Osteocyte (in vitro differentiated cells): ENCODE results near the gene GBP1. TPM values are rescaled to one million over a fixed set of nuclear protein-coding genes. Genes with fewer than 3 reads are reported as not detected.
"Not testable (repeated sequence)": the region's sequence is repeated elsewhere in the genome, so short reads cannot be mapped to it uniquely, and the experiment has no call there.

ENCODE experiments used
- DNase-seq: peaks from one replicate; pipeline ENCODE4 v3.0.0; 2021; ENCODE audit warnings: mixed read lengths; ENCODE audit not compliant: unreplicated experiment; ENCODE audit errors: extremely low spot score
- H3K27ac Mint-ChIP-seq: one replicate; pipeline ENCODE4 v1.8.0; 2021; ENCODE audit warnings: mild to moderate bottlenecking, mixed read lengths; ENCODE audit not compliant: unreplicated experiment
- H3K27me3 Mint-ChIP-seq: one replicate; pipeline ENCODE4 v1.8.0; 2021; ENCODE audit warnings: mixed read lengths; ENCODE audit not compliant: unreplicated experiment
- H3K36me3 Mint-ChIP-seq: one replicate; pipeline ENCODE4 v1.8.0; 2021; ENCODE audit warnings: mixed read lengths; ENCODE audit not compliant: unreplicated experiment
- H3K4me1 Mint-ChIP-seq: one replicate; pipeline ENCODE4 v1.8.0; 2021; ENCODE audit warnings: mixed read lengths; ENCODE audit not compliant: unreplicated experiment
- H3K4me3 Mint-ChIP-seq: one replicate; pipeline ENCODE4 v1.8.0; 2021; ENCODE audit warnings: mild to moderate bottlenecking, moderate library complexity, mixed read lengths; ENCODE audit not compliant: unreplicated experiment
- H3K9me3 Mint-ChIP-seq: one replicate; pipeline ENCODE4 v1.8.0; 2021; ENCODE audit warnings: mixed read lengths; ENCODE audit not compliant: unreplicated experiment
- total RNA-seq: library from RNA; stranded (reverse); gene quantifications from 2 replicates; pipeline ENCODE4 v1.2.1, GENCODE V29; 2021
- TF ChIP-seq, protein P1 (sequence below): fragments of 200-600 bp; sonication (generic); IDR thresholded peaks from 2 replicates; pipeline ENCODE4 v1.5.0; 2021; ENCODE audit warnings: antibody characterized with exemption, mild to moderate bottlenecking, moderate library complexity

Gene GBP1
- total RNA-seq, 1 donor from 2014 or later = 26.3 TPM

DNA sequence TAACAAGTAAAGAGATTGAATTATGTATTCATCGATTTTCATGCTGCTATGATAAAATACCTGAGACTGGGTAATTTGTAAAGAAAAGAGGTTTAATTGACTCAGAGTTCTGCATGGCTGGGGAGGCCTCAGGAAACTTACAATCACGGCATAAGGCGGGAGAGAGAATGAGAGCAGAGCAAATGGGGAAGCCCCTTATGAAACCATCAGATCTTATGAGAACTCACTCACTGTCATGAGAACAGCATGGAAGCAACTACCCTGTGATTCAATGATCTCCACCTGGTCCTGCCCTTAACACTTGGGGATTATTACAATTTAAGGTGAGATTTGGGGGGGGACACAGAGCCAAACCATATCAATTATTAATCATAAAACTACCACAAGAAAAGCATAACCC, 39.1 kb downstream of the GBP1 start:
- H3K4me3 Mint-ChIP-seq = no peak overlapping the region

DNA sequence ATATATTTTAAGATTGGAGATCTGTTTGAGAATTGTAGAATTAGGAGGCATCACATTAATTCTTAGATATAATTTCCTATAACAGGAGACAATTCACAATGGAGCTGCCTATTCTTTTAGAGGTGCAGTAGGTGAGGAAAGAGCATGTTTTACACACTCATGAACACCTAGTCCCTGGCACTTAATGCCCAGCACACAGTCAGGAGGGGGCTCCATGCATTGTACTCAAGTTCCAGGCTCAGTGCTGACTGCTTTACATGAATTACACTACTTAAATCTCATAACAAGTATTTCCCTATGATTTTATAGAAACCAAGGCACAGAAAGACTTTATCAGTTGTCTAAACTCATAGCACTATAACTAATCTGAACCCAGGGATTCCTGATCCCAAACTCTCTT, 42.0 kb downstream of the GBP1 start:
- peak overlapping the region; percentile 96 for H3K27ac Mint-ChIP-seq
- no peak for DNase-seq
- H3K36me3 Mint-ChIP-seq = peaks cover 17% of the 10 kb centered on the region
- TF ChIP-seq, protein P1, sequence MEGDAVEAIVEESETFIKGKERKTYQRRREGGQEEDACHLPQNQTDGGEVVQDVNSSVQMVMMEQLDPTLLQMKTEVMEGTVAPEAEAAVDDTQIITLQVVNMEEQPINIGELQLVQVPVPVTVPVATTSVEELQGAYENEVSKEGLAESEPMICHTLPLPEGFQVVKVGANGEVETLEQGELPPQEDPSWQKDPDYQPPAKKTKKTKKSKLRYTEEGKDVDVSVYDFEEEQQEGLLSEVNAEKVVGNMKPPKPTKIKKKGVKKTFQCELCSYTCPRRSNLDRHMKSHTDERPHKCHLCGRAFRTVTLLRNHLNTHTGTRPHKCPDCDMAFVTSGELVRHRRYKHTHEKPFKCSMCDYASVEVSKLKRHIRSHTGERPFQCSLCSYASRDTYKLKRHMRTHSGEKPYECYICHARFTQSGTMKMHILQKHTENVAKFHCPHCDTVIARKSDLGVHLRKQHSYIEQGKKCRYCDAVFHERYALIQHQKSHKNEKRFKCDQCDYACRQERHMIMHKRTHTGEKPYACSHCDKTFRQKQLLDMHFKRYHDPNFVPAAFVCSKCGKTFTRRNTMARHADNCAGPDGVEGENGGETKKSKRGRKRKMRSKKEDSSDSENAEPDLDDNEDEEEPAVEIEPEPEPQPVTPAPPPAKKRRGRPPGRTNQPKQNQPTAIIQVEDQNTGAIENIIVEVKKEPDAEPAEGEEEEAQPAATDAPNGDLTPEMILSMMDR = no peak
- H3K9me3 Mint-ChIP-seq = peaks cover 10% of the 10 kb centered on the region
- peaks cover 7% of the 10 kb centered on the region for H3K27me3 Mint-ChIP-seq
- H3K4me1 Mint-ChIP-seq = peaks cover 26% of the 10 kb centered on the region
- H3K4me3 Mint-ChIP-seq = peak overlapping the region; percentile 81

More for the DNA sequence above, 39.1 kb downstream of the GBP1 start:
- H3K36me3 Mint-ChIP-seq = peaks cover 2% of the 10 kb centered on the region
- DNase-seq = no peak
- H3K4me1 Mint-ChIP-seq = peaks cover 14% of the 10 kb centered on the region
- peaks cover 15% of the 10 kb centered on the region for H3K9me3 Mint-ChIP-seq
- peaks cover 15% of the 10 kb centered on the region for H3K27me3 Mint-ChIP-seq
- TF ChIP-seq, protein P1 = no peak
- H3K27ac Mint-ChIP-seq = no peak overlapping the region

DNA sequence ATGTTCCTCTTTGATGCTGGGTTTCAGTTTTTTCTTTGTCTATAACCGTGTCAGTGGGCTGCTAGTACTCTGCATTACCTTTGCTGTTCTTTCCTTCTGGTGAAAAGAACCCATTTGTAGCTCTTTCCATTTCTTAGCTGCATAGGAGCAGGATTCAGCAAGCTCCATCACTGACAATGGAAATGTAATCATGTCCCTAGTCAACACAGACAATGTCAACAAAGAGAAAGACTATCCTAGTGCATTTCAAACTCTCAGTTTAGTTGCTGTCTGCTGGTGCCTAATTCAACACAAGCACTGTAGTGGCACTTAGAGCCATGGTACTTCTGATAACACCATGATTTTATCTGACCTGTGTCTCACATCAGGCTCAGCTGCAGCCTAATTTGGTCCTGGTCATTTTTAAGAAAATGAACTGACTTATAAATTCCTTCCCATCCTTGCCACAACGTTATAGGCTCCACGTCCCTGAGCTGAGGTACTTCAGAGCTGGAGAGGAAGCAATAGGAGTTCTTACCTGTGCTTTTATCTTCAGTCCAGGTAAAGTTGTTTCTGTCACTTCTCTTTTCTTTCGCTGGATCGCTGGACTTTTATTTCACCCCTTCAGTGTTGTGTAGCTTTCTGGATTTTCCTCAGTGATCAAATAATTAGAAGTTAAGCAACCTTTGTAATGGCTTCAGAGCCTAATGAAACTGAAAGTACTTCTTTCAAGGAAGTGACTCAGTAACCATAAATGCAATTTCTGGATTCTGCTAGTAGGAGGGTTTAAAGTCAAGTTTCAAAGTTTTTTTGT, 42.6 kb downstream of the GBP1 start, which contains the start of gene GBP3:
Gene GBP3 (minus strand): TSS at position 700 of the 793 bp plus-strand sequence. CDS start 2,145 bp downstream, outside the sequence.
- Mint-ChIP-seq H3K36me3 (peaks cover 23% of the 10 kb centered on the region), H3K27ac (peak within 1 kb of the TSS; percentile 96), H3K4me1 (peaks cover 26% of the 10 kb centered on the region), H3K4me3 (peak within 1 kb of the TSS; percentile 81), H3K27me3 (peaks cover under 1% of the 10 kb centered on the region), H3K9me3 (peaks cover 10% of the 10 kb centered on the region)
- no peak for DNase-seq
- TF ChIP-seq, protein P1 = no peak

DNA sequence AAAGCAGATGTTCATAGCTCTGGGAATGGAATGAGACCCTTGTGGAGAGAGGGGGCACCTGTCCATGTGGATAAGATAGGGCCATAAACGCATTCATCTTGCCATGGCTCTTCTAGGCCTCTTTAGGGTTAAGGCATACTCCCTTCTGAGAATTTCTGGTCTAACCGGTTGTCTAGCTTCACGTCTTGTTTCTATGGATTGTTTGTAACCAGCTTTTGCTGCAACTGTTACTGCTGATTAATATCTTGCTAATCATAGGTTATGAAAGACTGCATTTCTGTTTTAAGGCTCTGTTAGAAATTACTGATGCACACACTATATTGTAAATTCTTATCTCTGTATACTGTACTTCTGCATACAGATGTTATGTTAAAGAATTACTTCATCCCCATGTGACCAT, 46.7 kb downstream of the GBP1 start:
- H3K27me3 Mint-ChIP-seq, DNase-seq, H3K9me3 Mint-ChIP-seq, H3K4me3 Mint-ChIP-seq: not testable (repeated sequence)
- peaks cover 50% of the 10 kb centered on the region for H3K36me3 Mint-ChIP-seq
- peaks cover 26% of the 10 kb centered on the region for H3K4me1 Mint-ChIP-seq
- H3K27ac Mint-ChIP-seq = peak overlapping the region; percentile 35

DNA sequence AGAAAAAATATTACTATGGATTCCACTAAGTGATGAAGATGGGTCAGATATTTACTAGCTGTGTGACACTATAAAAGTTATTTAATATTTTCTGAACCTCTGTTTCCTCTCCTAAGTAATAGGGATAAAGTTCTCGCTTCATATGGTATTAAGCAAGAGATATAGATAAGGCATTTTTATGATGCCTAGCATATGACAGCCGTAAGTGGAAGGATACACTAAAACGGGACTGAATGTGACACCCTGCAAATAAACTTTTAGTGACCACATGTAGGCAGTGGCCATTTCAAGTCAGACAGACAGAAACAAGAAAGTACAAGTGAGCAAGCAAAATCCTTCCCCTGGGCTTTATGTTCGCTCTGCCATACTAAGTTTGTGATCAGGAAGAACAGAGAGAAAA, 56.5 kb downstream of the GBP1 start:
- Mint-ChIP-seq H3K27ac (no peak overlapping the region), H3K4me3 (no peak overlapping the region), H3K9me3 (peaks cover 10% of the 10 kb centered on the region), H3K27me3 (no peaks in the 10 kb centered on the region), H3K4me1 (no peaks in the 10 kb centered on the region), H3K36me3 (peaks cover 60% of the 10 kb centered on the region)
- TF ChIP-seq, protein P1 = no peak
- no peak for DNase-seq
